Right cardiac atrium (tissue), 5 donors: ENCODE measurements around the gene PFDN2. TPM values are rescaled to one million over a fixed set of nuclear protein-coding genes. Genes with fewer than 3 reads are reported as not detected.
"Not testable (repeated sequence)": the region's sequence is repeated elsewhere in the genome, so short reads cannot be mapped to it uniquely, and the experiment has no call there.

Experiments
- ATAC-seq, 2 donors: fragments of 200-7000 bp; cut with Tn5 transposase; one replicate each; pipeline versions ENCODE4 v1.8.0 to v1.9.1; 2020; ENCODE audit warnings: moderate library complexity in 2 of 2, mild to moderate bottlenecking in 1 of 2
- DNase-seq, 3 donors: peaks; one replicate each; pipeline ENCODE4 v3.0.0-alpha.2; 2020
- H3K27ac ChIP-seq: one replicate; pipeline ENCODE4 v1.5.1; 2013; ENCODE audit warnings: mild to moderate bottlenecking, low read length, control low read depth, moderate library complexity
- H3K27me3 ChIP-seq: one replicate; pipeline ENCODE4 v1.6.1; 2013; ENCODE audit not compliant: control insufficient read depth, insufficient read depth
- H3K4me1 ChIP-seq: one replicate; pipeline ENCODE4 v1.6.1; 2013; ENCODE audit warnings: low read length; ENCODE audit not compliant: control insufficient read depth, insufficient read depth
- H3K4me3 ChIP-seq: one replicate; pipeline ENCODE4 v1.5.1; 2013; ENCODE audit warnings: low read length, control low read depth
- H3K9me3 ChIP-seq: one replicate; pipeline ENCODE4 v1.6.1; 2013; ENCODE audit warnings: low read length; ENCODE audit not compliant: control insufficient read depth
- WGBS: extraction: QIAGEN DNeasy Blood & Tissue Kit; methylation state at CpG from one replicate; pipeline ENCODE4 v1.1.7; 2013; 5-methylcytosine and 5-hydroxymethylcytosine counted together
- intact Hi-C, 4 donors: fragments of 100-400 bp; cut with DNase I; formaldehyde crosslinking; loops; one replicate each; pipeline versions ENCODE4 v1.11.0 to v1.14.0; 2022 to 2023
- polyA plus RNA-seq: library from polyadenylated mRNA; stranded (reverse); fragments of 200-250 nt; gene quantifications from one replicate; pipeline ENCODE4 v1.2.3, GENCODE V29; 2013
- total RNA-seq, 4 donors: library from RNA; stranded (reverse); fragmentation: NEBNext Ultra II Directional; extraction: Animal tissue kit (Norgen Biotek cat#: 25700); gene quantifications; one replicate each; pipeline ENCODE4 v1.2.1, GENCODE V29; 2021
- donor health status: healthy with polysubstance abuse.
- donor health status: DM: no; HTN: yes; CAD: no.
- donor health status: DM: no; HTN: no; CAD: no.
- donor health status: DM: no; HTN: yes; CAD: no; lungs with severe emphysema.
- donor health status: DM: yes; HTN: yes; CAD: no.

Gene PFDN2
- total and polyA plus RNA-seq, 5 donors: 44.9 to 151 (median 54.7) TPM

- intact Hi-C loops: no loop called here
These were observed 3.3 kb upstream of the PFDN2 start for GRCh38 chr1:161121042-161121650.

GRCh38 chr1:161119092-161119903, 1.5 kb upstream of the PFDN2 start:
- Histone ChIP-seq H3K4me1 (peaks cover 12% of the 10 kb centered on the region), H3K27ac (peak overlapping the region; percentile 90), H3K9me3 (no peaks in the 10 kb centered on the region), H3K4me3 (peak overlapping the region; percentile 92), H3K27me3 (no peaks in the 10 kb centered on the region)
- DNase-seq (peak; percentile 57 to 75 (median 75)), ATAC-seq (peak; percentile 17 to 46)
- intact Hi-C loops: no loop called here
- WGBS: 33% methylated on average over 10 of the region's 10 CpGs

More at GRCh38 chr1:161121042-161121650, 3.3 kb upstream of the PFDN2 start:
- H3K9me3 ChIP-seq: no peaks in the 10 kb centered on the region
- WGBS: 94% methylated on average over 3 of the region's 3 CpGs
- H3K4me3 ChIP-seq: no peak overlapping the region
- no peak overlapping the region for H3K27ac ChIP-seq
- no peak for DNase-seq
- H3K27me3 ChIP-seq: no peaks in the 10 kb centered on the region
- ATAC-seq: no peak
- peaks cover 9% of the 10 kb centered on the region for H3K4me1 ChIP-seq

GRCh38 chr1:161115961-161116360, 1.9 kb downstream of the PFDN2 start:
- ATAC-seq, H3K27ac ChIP-seq, intact Hi-C loops, H3K4me3 ChIP-seq, H3K9me3 ChIP-seq, H3K27me3 ChIP-seq, DNase-seq: not testable (repeated sequence)
- peaks cover 16% of the 10 kb centered on the region for H3K4me1 ChIP-seq
- 88% methylated on average over 6 of the region's 6 CpGs for WGBS

GRCh38 chr1:161115132-161115711, 2.6 kb downstream of the PFDN2 start:
- H3K9me3 ChIP-seq: no peaks in the 10 kb centered on the region
- ATAC-seq (no peak), DNase-seq (no peak)
- no peak overlapping the region for H3K4me3 ChIP-seq
- H3K27ac ChIP-seq: no peak overlapping the region
- H3K27me3 ChIP-seq: no peaks in the 10 kb centered on the region
- H3K4me1 ChIP-seq: peaks cover 16% of the 10 kb centered on the region
- intact Hi-C loops: no loop called here
- WGBS: 91% methylated on average over 12 of the region's 12 CpGs

- WGBS: 77% methylated on average over 2 of the region's 2 CpGs
- Histone ChIP-seq H3K9me3 (no peaks in the 10 kb centered on the region), H3K27ac (no peak overlapping the region), H3K4me1 (peaks cover 16% of the 10 kb centered on the region), H3K4me3 (no peak overlapping the region), H3K27me3 (no peaks in the 10 kb centered on the region)
- intact Hi-C loops: no loop called here
- DNase-seq (no peak), ATAC-seq (no peak)
These were observed 3.3 kb downstream of the PFDN2 start for GRCh38 chr1:161114556-161114955.

GRCh38 chr1:161113915-161114314, 3.9 kb downstream of the PFDN2 start:
- Histone ChIP-seq H3K4me3 (no peak overlapping the region), H3K9me3 (no peaks in the 10 kb centered on the region), H3K27me3 (no peaks in the 10 kb centered on the region), H3K27ac (no peak overlapping the region), H3K4me1 (peaks cover 11% of the 10 kb centered on the region)
- DNase-seq (no peak), ATAC-seq (no peak)
- WGBS: 67% methylated on average over 1 of the region's 1 CpG
- intact Hi-C loops: no loop called here

- no peak overlapping the region for H3K27ac ChIP-seq
- no peaks in the 10 kb centered on the region for H3K9me3 ChIP-seq
- no peaks in the 10 kb centered on the region for H3K27me3 ChIP-seq
- ATAC-seq (no peak), DNase-seq (no peak)
- 66% methylated on average over 2 of the region's 2 CpGs for WGBS
- H3K4me1 ChIP-seq: peaks cover 7% of the 10 kb centered on the region
- H3K4me3 ChIP-seq: no peak overlapping the region
- intact Hi-C loops: no loop called here
These were observed 6.3 kb downstream of the PFDN2 start for GRCh38 chr1:161111527-161111926.

- Histone ChIP-seq H3K9me3 (no peaks in the 10 kb centered on the region), H3K4me3 (no peak overlapping the region), H3K4me1 (peaks cover 7% of the 10 kb centered on the region), H3K27me3 (no peaks in the 10 kb centered on the region), H3K27ac (no peak overlapping the region)
- intact Hi-C loops: no loop called here
- no peak for DNase-seq
- no peak for ATAC-seq
- 91% methylated on average over 3 of the region's 3 CpGs for WGBS
These were observed 6.7 kb downstream of the PFDN2 start for GRCh38 chr1:161111117-161111516.

GRCh38 chr1:161106431-161106830, 11.4 kb downstream of the PFDN2 start:
- WGBS: 94% methylated on average over 1 of the region's 1 CpG
- DNase-seq: no peak

GRCh38 chr1:161100556-161100955, 17.3 kb downstream of the PFDN2 start:
- DNase-seq (peak in 1 of 3 donors; percentile 71), ATAC-seq (no peak)
- 34% methylated on average over 2 of the region's 2 CpGs for WGBS
- Histone ChIP-seq H3K4me1 (peaks cover 5% of the 10 kb centered on the region), H3K27ac (no peak overlapping the region), H3K27me3 (no peaks in the 10 kb centered on the region), H3K9me3 (no peaks in the 10 kb centered on the region), H3K4me3 (no peak overlapping the region)
- intact Hi-C loops: no loop called here

More at GRCh38 chr1:161106431-161106830, 11.4 kb downstream of the PFDN2 start:
- Histone ChIP-seq H3K4me1 (no peaks in the 10 kb centered on the region), H3K9me3 (no peaks in the 10 kb centered on the region), H3K4me3 (no peak overlapping the region), H3K27me3 (no peaks in the 10 kb centered on the region), H3K27ac (no peak overlapping the region)
- no peak for ATAC-seq
- intact Hi-C loops: no loop called here
